Measurements from ENCODE around the gene RANGAP1. TPM values are rescaled to one million over a fixed set of nuclear protein-coding genes. Genes with fewer than 3 reads are reported as not detected.

Gene RANGAP1
- total and polyA plus RNA-seq, 2 of the 13 experiments (the other 11 are each of a cell fraction or from before 2014, with no cell fraction given), result 51.8 to 83.9 TPM

DNA sequence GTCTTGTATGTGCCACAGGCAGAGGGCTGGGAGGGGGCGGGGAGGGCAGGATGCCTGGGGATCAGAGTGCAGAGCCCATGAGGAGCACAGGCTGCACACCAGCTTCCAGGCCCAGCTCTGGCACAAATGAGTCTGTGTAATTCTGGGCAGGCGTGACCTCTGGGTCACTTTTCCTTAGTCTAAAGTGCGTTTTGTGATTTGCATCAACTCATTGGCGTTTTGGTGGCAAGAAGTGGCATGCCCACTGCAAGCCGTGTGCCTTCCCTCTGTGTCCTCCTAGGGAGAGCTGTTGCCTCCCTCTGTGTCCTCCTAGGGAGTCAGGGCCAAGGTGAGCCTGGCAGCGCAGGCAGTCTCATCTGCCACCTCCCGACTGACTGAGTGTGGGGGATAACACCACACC is 62.5 kb downstream of the RANGAP1 start (continued):
- no peak for TF ChIP-seq KDM3A (CRISPR knock-in tag; IDR thresholded peaks at IDR 0.05; ENCODE audit: low read depth)
- TF ChIP-seq ZNF672 (CRISPR knock-in tag; IDR thresholded peaks at IDR 0.05), result no peak
- no peak for TF ChIP-seq SRSF4 (IDR thresholded peaks at IDR 0.05; ENCODE audit: low read depth, low read length, poor library complexity, severe bottlenecking)
- peak; percentile 24 for TF ChIP-seq TBL1XR1 (IDR thresholded peaks at IDR 0.05; ENCODE audit: borderline replicate concordance, low read length, partially characterized antibody)
- TF ChIP-seq TP53 (CRISPR knock-in tag; conservative IDR thresholded peaks at IDR 0.05), result no peak
- no peak for TF ChIP-seq SMYD3 (CRISPR knock-in tag; IDR thresholded peaks at IDR 0.05)
- TF ChIP-seq, protein P1, sequence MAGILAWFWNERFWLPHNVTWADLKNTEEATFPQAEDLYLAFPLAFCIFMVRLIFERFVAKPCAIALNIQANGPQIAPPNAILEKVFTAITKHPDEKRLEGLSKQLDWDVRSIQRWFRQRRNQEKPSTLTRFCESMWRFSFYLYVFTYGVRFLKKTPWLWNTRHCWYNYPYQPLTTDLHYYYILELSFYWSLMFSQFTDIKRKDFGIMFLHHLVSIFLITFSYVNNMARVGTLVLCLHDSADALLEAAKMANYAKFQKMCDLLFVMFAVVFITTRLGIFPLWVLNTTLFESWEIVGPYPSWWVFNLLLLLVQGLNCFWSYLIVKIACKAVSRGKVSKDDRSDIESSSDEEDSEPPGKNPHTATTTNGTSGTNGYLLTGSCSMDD (CRISPR knock-in tag; IDR thresholded peaks at IDR 0.05), result no peak
- no peak for TF ChIP-seq MBNL3 (CRISPR knock-in tag; conservative IDR thresholded peaks at IDR 0.05)
- TF ChIP-seq, protein P2, sequence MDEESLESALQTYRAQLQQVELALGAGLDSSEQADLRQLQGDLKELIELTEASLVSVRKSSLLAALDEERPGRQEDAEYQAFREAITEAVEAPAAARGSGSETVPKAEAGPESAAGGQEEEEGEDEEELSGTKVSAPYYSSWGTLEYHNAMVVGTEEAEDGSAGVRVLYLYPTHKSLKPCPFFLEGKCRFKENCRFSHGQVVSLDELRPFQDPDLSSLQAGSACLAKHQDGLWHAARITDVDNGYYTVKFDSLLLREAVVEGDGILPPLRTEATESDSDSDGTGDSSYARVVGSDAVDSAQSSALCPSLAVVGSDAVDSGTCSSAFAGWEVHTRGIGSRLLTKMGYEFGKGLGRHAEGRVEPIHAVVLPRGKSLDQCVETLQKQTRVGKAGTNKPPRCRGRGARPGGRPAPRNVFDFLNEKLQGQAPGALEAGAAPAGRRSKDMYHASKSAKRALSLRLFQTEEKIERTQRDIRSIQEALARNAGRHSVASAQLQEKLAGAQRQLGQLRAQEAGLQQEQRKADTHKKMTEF (CRISPR knock-in tag; IDR thresholded peaks at IDR 0.05), result 0 out of 2 replicates have a peak, but pooled peaks have one; percentile 33
- TF ChIP-seq THYN1 (CRISPR knock-in tag; IDR thresholded peaks at IDR 0.05; ENCODE audit: borderline replicate concordance, low read depth), result no peak
- TF ChIP-seq ZNF678 (CRISPR knock-in tag; IDR thresholded peaks at IDR 0.05), result no peak
- TF ChIP-seq ZNF33B (CRISPR knock-in tag; IDR thresholded peaks at IDR 0.05), result no peak
- TF ChIP-seq, protein P3, sequence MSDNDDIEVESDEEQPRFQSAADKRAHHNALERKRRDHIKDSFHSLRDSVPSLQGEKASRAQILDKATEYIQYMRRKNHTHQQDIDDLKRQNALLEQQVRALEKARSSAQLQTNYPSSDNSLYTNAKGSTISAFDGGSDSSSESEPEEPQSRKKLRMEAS (IDR thresholded peaks at IDR 0.05), result peak; percentile 40
- no peak for TF ChIP-seq HMG20B (CRISPR knock-in tag; conservative IDR thresholded peaks at IDR 0.05)
- no peak for TF ChIP-seq ZNF773 (CRISPR knock-in tag; IDR thresholded peaks at IDR 0.05; ENCODE audit: borderline replicate concordance)
- TF ChIP-seq BHLHE40 (IDR thresholded peaks at IDR 0.05; ENCODE audit: low read length), result no peak
- TF ChIP-seq ZBTB8A (CRISPR knock-in tag; IDR thresholded peaks at IDR 0.05; ENCODE audit: borderline replicate concordance, low read depth), result no peak
- TF ChIP-seq, protein P4, sequence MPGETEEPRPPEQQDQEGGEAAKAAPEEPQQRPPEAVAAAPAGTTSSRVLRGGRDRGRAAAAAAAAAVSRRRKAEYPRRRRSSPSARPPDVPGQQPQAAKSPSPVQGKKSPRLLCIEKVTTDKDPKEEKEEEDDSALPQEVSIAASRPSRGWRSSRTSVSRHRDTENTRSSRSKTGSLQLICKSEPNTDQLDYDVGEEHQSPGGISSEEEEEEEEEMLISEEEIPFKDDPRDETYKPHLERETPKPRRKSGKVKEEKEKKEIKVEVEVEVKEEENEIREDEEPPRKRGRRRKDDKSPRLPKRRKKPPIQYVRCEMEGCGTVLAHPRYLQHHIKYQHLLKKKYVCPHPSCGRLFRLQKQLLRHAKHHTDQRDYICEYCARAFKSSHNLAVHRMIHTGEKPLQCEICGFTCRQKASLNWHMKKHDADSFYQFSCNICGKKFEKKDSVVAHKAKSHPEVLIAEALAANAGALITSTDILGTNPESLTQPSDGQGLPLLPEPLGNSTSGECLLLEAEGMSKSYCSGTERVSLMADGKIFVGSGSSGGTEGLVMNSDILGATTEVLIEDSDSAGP (CRISPR knock-in tag; IDR thresholded peaks at IDR 0.05; ENCODE audit: borderline replicate concordance), result no peak
- no peak for TF ChIP-seq ZNF709 (CRISPR knock-in tag; IDR thresholded peaks at IDR 0.05)
- no peak for TF ChIP-seq NFKB2 (CRISPR knock-in tag; IDR thresholded peaks at IDR 0.05; ENCODE audit: borderline replicate concordance)
- TF ChIP-seq THAP11 (CRISPR knock-in tag; IDR thresholded peaks at IDR 0.05), result no peak
- no peak for TF ChIP-seq MXD4 (CRISPR knock-in tag; IDR thresholded peaks at IDR 0.05)
- TF ChIP-seq ATF7-NPFF (CRISPR knock-in tag; IDR thresholded peaks at IDR 0.05; ENCODE audit: low read depth), result no peak
- no peak for TF ChIP-seq KDM4B (CRISPR knock-in tag; IDR thresholded peaks at IDR 0.05)
- no peak for TF ChIP-seq TOPORS (CRISPR knock-in tag; IDR thresholded peaks at IDR 0.05)
- TF ChIP-seq, protein P5, sequence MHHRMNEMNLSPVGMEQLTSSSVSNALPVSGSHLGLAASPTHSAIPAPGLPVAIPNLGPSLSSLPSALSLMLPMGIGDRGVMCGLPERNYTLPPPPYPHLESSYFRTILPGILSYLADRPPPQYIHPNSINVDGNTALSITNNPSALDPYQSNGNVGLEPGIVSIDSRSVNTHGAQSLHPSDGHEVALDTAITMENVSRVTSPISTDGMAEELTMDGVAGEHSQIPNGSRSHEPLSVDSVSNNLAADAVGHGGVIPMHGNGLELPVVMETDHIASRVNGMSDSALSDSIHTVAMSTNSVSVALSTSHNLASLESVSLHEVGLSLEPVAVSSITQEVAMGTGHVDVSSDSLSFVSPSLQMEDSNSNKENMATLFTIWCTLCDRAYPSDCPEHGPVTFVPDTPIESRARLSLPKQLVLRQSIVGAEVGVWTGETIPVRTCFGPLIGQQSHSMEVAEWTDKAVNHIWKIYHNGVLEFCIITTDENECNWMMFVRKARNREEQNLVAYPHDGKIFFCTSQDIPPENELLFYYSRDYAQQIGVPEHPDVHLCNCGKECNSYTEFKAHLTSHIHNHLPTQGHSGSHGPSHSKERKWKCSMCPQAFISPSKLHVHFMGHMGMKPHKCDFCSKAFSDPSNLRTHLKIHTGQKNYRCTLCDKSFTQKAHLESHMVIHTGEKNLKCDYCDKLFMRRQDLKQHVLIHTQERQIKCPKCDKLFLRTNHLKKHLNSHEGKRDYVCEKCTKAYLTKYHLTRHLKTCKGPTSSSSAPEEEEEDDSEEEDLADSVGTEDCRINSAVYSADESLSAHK (CRISPR knock-in tag; IDR thresholded peaks at IDR 0.05; ENCODE audit: borderline replicate concordance), result no peak
